WERI-Rb-1 (cell line): ENCODE measurements around the gene OTOF.

Experiments
- DNase-seq: peaks from one replicate; pipeline ENCODE4 v3.0.0-alpha.2; 2020
- H3K27ac ChIP-seq: fragments of 250-450 bp; sonication (Bioruptor Pico); 2 replicates; pipeline ENCODE4 v1.5.1; 2020; ENCODE audit warnings: mild to moderate bottlenecking, moderate library complexity
- H3K27me3 ChIP-seq: fragments of 250-450 bp; sonication (Bioruptor Pico); 2 replicates; pipeline ENCODE4 v1.5.1; 2021; ENCODE audit warnings: mild to moderate bottlenecking, low read depth, moderate library complexity; ENCODE audit not compliant: insufficient read depth, severe bottlenecking
- H3K36me3 ChIP-seq: fragments of 250-450 bp; sonication (Bioruptor Pico); 2 replicates; pipeline ENCODE4 v1.5.1; 2020; ENCODE audit warnings: mild to moderate bottlenecking, moderate library complexity
- H3K4me3 ChIP-seq: 2 replicates; pipeline ENCODE4 v1.5.1; 2011; ENCODE audit warnings: low read depth, mild to moderate bottlenecking, control low read depth, low read length
- H3K9me3 ChIP-seq: fragments of 250-450 bp; sonication (Bioruptor Pico); 2 replicates; pipeline ENCODE4 v1.5.1; 2021; ENCODE audit warnings: mild to moderate bottlenecking, moderate library complexity; ENCODE audit not compliant: severe bottlenecking
- CTCF ChIP-seq: IDR thresholded peaks from 2 replicates; pipeline ENCODE4 v1.5.1; 2011; ENCODE audit warnings: low read depth, mild to moderate bottlenecking, control low read depth, inconsistent platforms, low read length

The OTOF gene

GRCh38 chr2:26454561-26455001, 23.3 kb downstream of the OTOF start:
- Histone ChIP-seq H3K36me3 (no peaks in the 10 kb centered on the region), H3K27ac (no peak overlapping the region), H3K9me3 (no peaks in the 10 kb centered on the region), H3K4me3 (no peak overlapping the region), H3K27me3 (no peaks in the 10 kb centered on the region)
- DNase-seq = no peak
- TF ChIP-seq CTCF = no peak

- Histone ChIP-seq H3K4me3 (no peak overlapping the region), H3K27me3 (no peaks in the 10 kb centered on the region), H3K27ac (no peak overlapping the region), H3K36me3 (no peaks in the 10 kb centered on the region), H3K9me3 (no peaks in the 10 kb centered on the region)
- no peak for DNase-seq
- TF ChIP-seq CTCF = no peak
Measured at GRCh38 chr2:26453421-26454329, 24.2 kb downstream of the OTOF start.

- Histone ChIP-seq H3K36me3 (no peaks in the 10 kb centered on the region), H3K27ac (no peak overlapping the region)
- DNase-seq = no peak
Measured at GRCh38 chr2:26451700-26452099, 26.2 kb downstream of the OTOF start.

GRCh38 chr2:26450031-26450635, 27.8 kb downstream of the OTOF start:
- no peak overlapping the region for H3K4me3 ChIP-seq
- no peaks in the 10 kb centered on the region for H3K27me3 ChIP-seq
- DNase-seq = no peak
- H3K27ac ChIP-seq = no peak overlapping the region
- H3K9me3 ChIP-seq = no peaks in the 10 kb centered on the region
- no peak for TF ChIP-seq CTCF
- H3K36me3 ChIP-seq = no peaks in the 10 kb centered on the region

More at GRCh38 chr2:26451700-26452099, 26.2 kb downstream of the OTOF start:
- Histone ChIP-seq H3K9me3 (no peaks in the 10 kb centered on the region), H3K27me3 (no peaks in the 10 kb centered on the region), H3K4me3 (no peak overlapping the region)
- TF ChIP-seq CTCF = no peak

GRCh38 chr2:26449278-26450030, 28.5 kb downstream of the OTOF start:
- no peak for TF ChIP-seq CTCF

More at GRCh38 chr2:26449278-26450030, 28.5 kb downstream of the OTOF start:
- Histone ChIP-seq H3K9me3 (no peaks in the 10 kb centered on the region), H3K27ac (no peak overlapping the region), H3K27me3 (no peaks in the 10 kb centered on the region), H3K36me3 (no peaks in the 10 kb centered on the region), H3K4me3 (no peak overlapping the region)
- DNase-seq = no peak
